ENCODE results near the gene LIG3.

The LIG3 gene

GRCh38 chr17:34981538-34982241 lies 1.4 kb downstream of the LIG3 start:
- H3K4me1 ChIP-seq: peaks cover 10% of the 10 kb centered on the region
- H3K9me3 ChIP-seq (ENCODE audit: control insufficient read depth, low read length): no peaks in the 10 kb centered on the region
- no peak for TF ChIP-seq CTCF (IDR thresholded peaks at IDR 0.05)
- H3K27me3 ChIP-seq (ENCODE audit: control insufficient read depth, insufficient read depth, low read length): no peaks in the 10 kb centered on the region
- peak overlapping the region; percentile 61 for H3K4me2 ChIP-seq (ENCODE audit: low read length)
- no peaks in the 10 kb centered on the region for H3K36me3 ChIP-seq (ENCODE audit: control insufficient read depth, insufficient read depth, low read length)
- peak overlapping the region; percentile 68 for H3K9ac ChIP-seq
- peak overlapping the region; percentile 66 for H3K4me3 ChIP-seq (ENCODE audit: low read depth, low read length)
- peak overlapping the region; percentile 94 for H2AFZ ChIP-seq
- peak overlapping the region; percentile 86 for H3K27ac ChIP-seq
- H3K79me2 ChIP-seq: peaks cover 10% of the 10 kb centered on the region

GRCh38 chr17:34987232-34987631 lies 6.9 kb downstream of the LIG3 start:
- no peak overlapping the region for H2AFZ ChIP-seq
- H3K9me3 ChIP-seq (ENCODE audit: control insufficient read depth, low read length): no peaks in the 10 kb centered on the region
- H3K4me2 ChIP-seq (ENCODE audit: low read length): no peak overlapping the region
- no peaks in the 10 kb centered on the region for H3K36me3 ChIP-seq (ENCODE audit: control insufficient read depth, insufficient read depth, low read length)
- H3K27ac ChIP-seq: no peak overlapping the region
- TF ChIP-seq CTCF (IDR thresholded peaks at IDR 0.05): no peak
- H3K79me2 ChIP-seq: peaks cover 9% of the 10 kb centered on the region
- H3K4me1 ChIP-seq: no peaks in the 10 kb centered on the region
- no peaks in the 10 kb centered on the region for H3K27me3 ChIP-seq (ENCODE audit: control insufficient read depth, insufficient read depth, low read length)
- no peak overlapping the region for H3K9ac ChIP-seq
- H3K4me3 ChIP-seq (ENCODE audit: low read depth, low read length): no peak overlapping the region

GRCh38 chr17:34988644-34989043 lies 8.3 kb downstream of the LIG3 start:
- no peaks in the 10 kb centered on the region for H3K4me1 ChIP-seq
- no peaks in the 10 kb centered on the region for H3K9me3 ChIP-seq (ENCODE audit: control insufficient read depth, low read length)
- no peaks in the 10 kb centered on the region for H3K36me3 ChIP-seq (ENCODE audit: control insufficient read depth, insufficient read depth, low read length)
- no peak overlapping the region for H3K4me3 ChIP-seq (ENCODE audit: low read depth, low read length)
- H3K27me3 ChIP-seq (ENCODE audit: control insufficient read depth, insufficient read depth, low read length): no peaks in the 10 kb centered on the region
- no peak overlapping the region for H3K9ac ChIP-seq
- H3K27ac ChIP-seq: no peak overlapping the region
- no peak for TF ChIP-seq CTCF (IDR thresholded peaks at IDR 0.05)
- no peaks in the 10 kb centered on the region for H3K79me2 ChIP-seq
- no peak overlapping the region for H2AFZ ChIP-seq
- H3K4me2 ChIP-seq (ENCODE audit: low read length): no peak overlapping the region

DNA sequence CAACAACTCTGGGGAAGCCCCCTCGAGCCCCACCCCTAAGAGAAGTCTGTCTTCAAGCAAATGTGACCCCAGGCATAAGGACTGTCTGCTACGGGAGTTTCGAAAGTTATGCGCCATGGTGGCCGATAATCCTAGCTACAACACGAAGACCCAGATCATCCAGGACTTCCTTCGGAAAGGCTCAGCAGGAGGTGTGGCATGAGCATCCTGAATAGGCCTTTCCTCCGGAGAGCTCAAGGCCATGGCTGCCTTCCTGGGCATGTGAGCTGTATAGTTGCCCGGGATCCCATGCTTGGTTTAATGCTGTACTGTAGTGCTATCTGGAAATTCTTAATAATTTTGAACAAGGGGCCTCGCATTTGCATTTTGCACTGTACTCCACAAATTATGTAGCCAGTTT lies 9.2 kb downstream of the LIG3 start:
- no peak for TF ChIP-seq CTCF (IDR thresholded peaks at IDR 0.05)
- Histone ChIP-seq H3K4me2 (ENCODE audit: low read length) (no peak overlapping the region), H3K27me3 (ENCODE audit: control insufficient read depth, insufficient read depth, low read length) (no peaks in the 10 kb centered on the region), H3K27ac (no peak overlapping the region), H3K9me3 (ENCODE audit: control insufficient read depth, low read length) (no peaks in the 10 kb centered on the region), H3K79me2 (no peaks in the 10 kb centered on the region), H2AFZ (no peak overlapping the region), H3K9ac (no peak overlapping the region), H3K4me3 (ENCODE audit: low read depth, low read length) (no peak overlapping the region), H3K4me1 (no peaks in the 10 kb centered on the region), H3K36me3 (ENCODE audit: control insufficient read depth, insufficient read depth, low read length) (no peaks in the 10 kb centered on the region)

DNA sequence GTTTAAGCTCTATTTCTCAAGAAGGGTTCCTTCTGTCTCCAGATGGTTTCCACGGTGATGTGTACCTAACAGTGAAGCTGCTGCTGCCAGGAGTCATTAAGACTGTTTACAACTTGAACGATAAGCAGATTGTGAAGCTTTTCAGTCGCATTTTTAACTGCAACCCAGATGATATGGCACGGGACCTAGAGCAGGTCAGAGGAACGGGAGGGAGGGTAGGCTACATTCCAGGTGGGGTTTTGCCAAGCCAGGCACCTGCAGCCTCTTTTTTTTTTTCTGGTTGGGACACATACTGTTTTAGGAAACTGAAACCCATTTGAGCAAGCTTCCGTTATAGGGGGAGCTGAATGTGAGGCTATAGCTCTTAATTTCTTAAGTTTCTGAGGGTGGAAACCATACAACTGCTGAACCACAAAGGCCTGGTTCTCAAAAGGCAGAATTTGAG lies 10.6 kb downstream of the LIG3 start:
- Histone ChIP-seq H3K79me2 (no peaks in the 10 kb centered on the region), H3K27me3 (ENCODE audit: control insufficient read depth, insufficient read depth, low read length) (no peaks in the 10 kb centered on the region), H3K9ac (no peak overlapping the region), H2AFZ (no peak overlapping the region), H3K36me3 (ENCODE audit: control insufficient read depth, insufficient read depth, low read length) (no peaks in the 10 kb centered on the region), H3K4me3 (ENCODE audit: low read depth, low read length) (no peak overlapping the region), H3K4me1 (no peaks in the 10 kb centered on the region), H3K4me2 (ENCODE audit: low read length) (no peak overlapping the region), H3K9me3 (ENCODE audit: control insufficient read depth, low read length) (no peaks in the 10 kb centered on the region), H3K27ac (no peak overlapping the region)
- no peak for TF ChIP-seq CTCF (IDR thresholded peaks at IDR 0.05)

Data from parathyroid adenoma (tissue), 2 donors.